ENCODE data around the gene SLC66A1. TPM values are rescaled to one million over a fixed set of nuclear protein-coding genes. Genes with fewer than 3 reads are reported as not detected.

The SLC66A1 gene
- polyA plus RNA-seq, 2 of the 4 experiments (the other 2 are of a cell fraction), result 5.6 to 12.6 TPM

- no peak for TF ChIP-seq BHLHE40 (IDR thresholded peaks at IDR 0.05; ENCODE audit: low read depth, low read length)
- TF ChIP-seq ZFP36 (IDR thresholded peaks at IDR 0.05; ENCODE audit: borderline replicate concordance, partially characterized antibody), result no peak
- no peak for TF ChIP-seq ATOH8 (CRISPR knock-in tag; IDR thresholded peaks at IDR 0.05; ENCODE audit: low read depth)
- no peak for TF ChIP-seq SREBF2 (IDR thresholded peaks at IDR 0.05)
- TF ChIP-seq HEYL (CRISPR knock-in tag; IDR thresholded peaks at IDR 0.05), result no peak
- no peak for TF ChIP-seq HOXA7 (CRISPR knock-in tag; IDR thresholded peaks at IDR 0.05)
- no peak for TF ChIP-seq NR3C1 (IDR thresholded peaks at IDR 0.05)
- TF ChIP-seq HOXB5 (CRISPR knock-in tag; IDR thresholded peaks at IDR 0.05), result no peak
- TF ChIP-seq RAD21 (conservative IDR thresholded peaks at IDR 0.05 in 1 of 2, IDR thresholded peaks at IDR 0.05 in 1 of 2), result no peak
- TF ChIP-seq EHMT2 (IDR thresholded peaks at IDR 0.05; ENCODE audit: low read depth), result no peak
- no peak for TF ChIP-seq HDAC2 (IDR thresholded peaks at IDR 0.05)
- no peak for ATAC-seq
- Histone ChIP-seq H3K4me2 (no peak overlapping the region), H3K4me1 (no peaks in the 10 kb centered on the region), H3K27ac (no peak overlapping the region), H3K9me3 (no peaks in the 10 kb centered on the region), H3K4me3 (no peak overlapping the region)
- ChIA-PET POLR2A (no interaction called here), CTCF (interaction anchor here (0.6 kb wide), 1 partner anchor 1601 kb away, joined by 3 read pairs; no protein-coding TSS in a partner anchor)
- no peak for FAIRE-seq
- no peak for DNase-seq (ENCODE audit: low read depth in 1 of 2, low spot score in 1 of 2)
- whole genome bisulfite sequencing (ENCODE audit: missing lambda C conversion rate), result 83% methylated on average over 5 of the region's 5 CpGs
Observed at GRCh38 chr1:19274636-19275035, 37.5 kb upstream of the SLC66A1 start.

- WGBS (ENCODE audit: missing lambda C conversion rate), result 89% methylated on average over 8 of the region's 9 CpGs
- Histone ChIP-seq H3K9me3 (no peaks in the 10 kb centered on the region), H3K4me2 (no peak overlapping the region), H3K4me1 (no peaks in the 10 kb centered on the region), H3K4me3 (no peak overlapping the region), H3K27ac (no peak overlapping the region)
- DNase-seq (ENCODE audit: low read depth in 1 of 2, low spot score in 1 of 2) (no peak), ATAC-seq (no peak), FAIRE-seq (no peak)
- POLR2A ChIA-PET, result no interaction called here
- CTCF ChIA-PET, result interaction anchor here (1.0 to 1.5 kb wide), 3 partner anchors 10 to 23 kb away, joined by 3 read pairs; no protein-coding TSS in a partner anchor
- TF ChIP-seq RAD21 (conservative IDR thresholded peaks at IDR 0.05 in 1 of 2, IDR thresholded peaks at IDR 0.05 in 1 of 2), result no peak
- TF ChIP-seq CTCF (IDR thresholded peaks at IDR 0.05), result no peak
- no peak for TF ChIP-seq HMGXB4 (CRISPR knock-in tag; IDR thresholded peaks at IDR 0.05; ENCODE audit: borderline replicate concordance)
- TF ChIP-seq ZC3H11A (IDR thresholded peaks at IDR 0.05), result no peak
- TF ChIP-seq ESRRA (IDR thresholded peaks at IDR 0.05; ENCODE audit: borderline replicate concordance, low read length), result no peak
- no peak for TF ChIP-seq ZSCAN20 (CRISPR knock-in tag; IDR thresholded peaks at IDR 0.05)
- no peak for TF ChIP-seq ELK1 (IDR thresholded peaks at IDR 0.05; ENCODE audit: low read depth, low read length)
- TF ChIP-seq CBX2 (IDR thresholded peaks at IDR 0.05; ENCODE audit: borderline replicate concordance, low read depth), result no peak
- TF ChIP-seq RFX5 (IDR thresholded peaks at IDR 0.05), result no peak
- no peak for TF ChIP-seq TP53 (CRISPR knock-in tag; IDR thresholded peaks at IDR 0.05)
- no peak for TF ChIP-seq HOXB5 (CRISPR knock-in tag; IDR thresholded peaks at IDR 0.05)
- no peak for TF ChIP-seq EP300 (IDR thresholded peaks at IDR 0.05)
Observed at GRCh38 chr1:19283891-19284290, 28.2 kb upstream of the SLC66A1 start.

Data from A549 (cell line).